ENCODE measurements around the gene GHR. TPM values are rescaled to one million over a fixed set of nuclear protein-coding genes. Genes with fewer than 3 reads are reported as not detected.

The GHR gene
- total RNA-seq, 1 experiment from 2014 or later = not detected

GRCh38 chr5:42756606-42757601 is 333.7 kb downstream of the GHR start, which contains the start of gene CCDC152:
CCDC152 (plus strand) TSS chr5:42756818; CDS start chr5:42759122, 2,304 bp downstream.
- ChIA-PET CTCF (no interaction called here), POLR2A (ENCODE audit: low non-redundant PET) (interaction anchor here (0.7 kb wide), 1 partner anchor 1471 kb away, joined by 3 read pairs; no protein-coding TSS in a partner anchor)
- no TSS peak for BruUV-seq (replicated peaks)
- Histone ChIP-seq H3K4me3 (ENCODE audit: low read depth, low read length, poor library complexity, severe bottlenecking) (peak within 1 kb of the TSS; percentile 51), H3K27me3 (replicated peaks; ENCODE audit: insufficient read depth, low read depth, low read length, poor library complexity) (no peaks in the 10 kb centered on the region), H3K27ac (ENCODE audit: low read depth, low read length, poor library complexity, severe bottlenecking) (no peak within 1 kb of the TSS), H3K4me1 (ENCODE audit: insufficient read depth, low read length, poor library complexity, severe bottlenecking) (no peaks in the 10 kb centered on the region), H3K36me3 (ENCODE audit: insufficient read depth, low read length, poor library complexity, severe bottlenecking) (no peaks in the 10 kb centered on the region), H3K9me3 (ENCODE audit: low read depth, low read length, poor library complexity, severe bottlenecking) (no peaks in the 10 kb centered on the region)
- DNase-seq (ENCODE audit: low spot score) = peak; percentile 66
- no peak for TF ChIP-seq EZH2 (IDR thresholded peaks at IDR 0.05; ENCODE audit: borderline replicate concordance, low read depth, low read length, poor library complexity, severe bottlenecking)
- intact Hi-C loops (cut with micrococcal nuclease; ENCODE audit: unreplicated experiment) = no loop called here

GRCh38 chr5:42759456-42759855 is 336.2 kb downstream of the GHR start:
- ChIA-PET CTCF (no interaction called here), POLR2A (ENCODE audit: low non-redundant PET) (no interaction called here)
- no peak overlapping the region for H3K4me3 ChIP-seq (ENCODE audit: low read depth, low read length, poor library complexity, severe bottlenecking)
- H3K9me3 ChIP-seq (ENCODE audit: low read depth, low read length, poor library complexity, severe bottlenecking) = no peaks in the 10 kb centered on the region
- H3K27me3 ChIP-seq (replicated peaks; ENCODE audit: insufficient read depth, low read depth, low read length, poor library complexity) = no peaks in the 10 kb centered on the region
- no peaks in the 10 kb centered on the region for H3K4me1 ChIP-seq (ENCODE audit: insufficient read depth, low read length, poor library complexity, severe bottlenecking)
- TF ChIP-seq, protein P1, sequence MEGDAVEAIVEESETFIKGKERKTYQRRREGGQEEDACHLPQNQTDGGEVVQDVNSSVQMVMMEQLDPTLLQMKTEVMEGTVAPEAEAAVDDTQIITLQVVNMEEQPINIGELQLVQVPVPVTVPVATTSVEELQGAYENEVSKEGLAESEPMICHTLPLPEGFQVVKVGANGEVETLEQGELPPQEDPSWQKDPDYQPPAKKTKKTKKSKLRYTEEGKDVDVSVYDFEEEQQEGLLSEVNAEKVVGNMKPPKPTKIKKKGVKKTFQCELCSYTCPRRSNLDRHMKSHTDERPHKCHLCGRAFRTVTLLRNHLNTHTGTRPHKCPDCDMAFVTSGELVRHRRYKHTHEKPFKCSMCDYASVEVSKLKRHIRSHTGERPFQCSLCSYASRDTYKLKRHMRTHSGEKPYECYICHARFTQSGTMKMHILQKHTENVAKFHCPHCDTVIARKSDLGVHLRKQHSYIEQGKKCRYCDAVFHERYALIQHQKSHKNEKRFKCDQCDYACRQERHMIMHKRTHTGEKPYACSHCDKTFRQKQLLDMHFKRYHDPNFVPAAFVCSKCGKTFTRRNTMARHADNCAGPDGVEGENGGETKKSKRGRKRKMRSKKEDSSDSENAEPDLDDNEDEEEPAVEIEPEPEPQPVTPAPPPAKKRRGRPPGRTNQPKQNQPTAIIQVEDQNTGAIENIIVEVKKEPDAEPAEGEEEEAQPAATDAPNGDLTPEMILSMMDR (conservative IDR thresholded peaks at IDR 0.05; ENCODE audit: low read depth, low read length) = no peak
- TF ChIP-seq EZH2 (IDR thresholded peaks at IDR 0.05; ENCODE audit: borderline replicate concordance, low read depth, low read length, poor library complexity, severe bottlenecking) = no peak
- intact Hi-C loops (cut with micrococcal nuclease; ENCODE audit: unreplicated experiment) = no loop called here
- BruUV-seq (replicated peaks) = no TSS peak
- H3K27ac ChIP-seq (ENCODE audit: low read depth, low read length, poor library complexity, severe bottlenecking) = no peak overlapping the region
- no peak for DNase-seq (ENCODE audit: low spot score)
- H3K36me3 ChIP-seq (ENCODE audit: insufficient read depth, low read length, poor library complexity, severe bottlenecking) = no peaks in the 10 kb centered on the region

DNA sequence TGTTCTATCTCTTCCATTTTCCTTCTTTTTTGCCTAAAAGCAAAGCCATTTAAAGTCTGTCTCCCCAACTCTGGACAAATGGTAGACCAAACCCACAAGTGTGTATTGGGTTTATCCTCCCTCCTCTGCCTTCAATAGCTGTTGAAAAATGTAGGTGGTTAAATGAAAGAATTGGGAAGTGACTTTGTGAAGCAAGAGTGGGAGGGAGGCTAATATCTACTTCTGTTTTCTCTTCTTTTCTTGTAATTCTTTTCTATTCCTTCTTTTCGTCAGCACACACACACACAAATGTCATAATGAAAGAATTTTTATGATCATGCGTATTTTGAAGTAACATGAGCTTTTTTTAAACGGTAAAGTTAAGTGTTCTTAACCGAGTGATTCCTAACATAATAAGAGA is 337.2 kb downstream of the GHR start:
- no peaks in the 10 kb centered on the region for H3K36me3 ChIP-seq (ENCODE audit: insufficient read depth, low read length, poor library complexity, severe bottlenecking)
- no peak for DNase-seq (ENCODE audit: low spot score)
- no peak for TF ChIP-seq EZH2 (IDR thresholded peaks at IDR 0.05; ENCODE audit: borderline replicate concordance, low read depth, low read length, poor library complexity, severe bottlenecking)
- TF ChIP-seq, protein P1 (conservative IDR thresholded peaks at IDR 0.05; ENCODE audit: low read depth, low read length) = no peak
- ChIA-PET POLR2A (ENCODE audit: low non-redundant PET) (no interaction called here), CTCF (no interaction called here)
- intact Hi-C loops (cut with micrococcal nuclease; ENCODE audit: unreplicated experiment) = no loop called here
- H3K4me3 ChIP-seq (ENCODE audit: low read depth, low read length, poor library complexity, severe bottlenecking) = no peak overlapping the region
- H3K27ac ChIP-seq (ENCODE audit: low read depth, low read length, poor library complexity, severe bottlenecking) = no peak overlapping the region
- no peaks in the 10 kb centered on the region for H3K9me3 ChIP-seq (ENCODE audit: low read depth, low read length, poor library complexity, severe bottlenecking)
- no TSS peak for BruUV-seq (replicated peaks)
- no peaks in the 10 kb centered on the region for H3K4me1 ChIP-seq (ENCODE audit: insufficient read depth, low read length, poor library complexity, severe bottlenecking)
- no peaks in the 10 kb centered on the region for H3K27me3 ChIP-seq (replicated peaks; ENCODE audit: insufficient read depth, low read depth, low read length, poor library complexity)
